T-helper 17 cell (primary cell): ENCODE results near the gene PRR9. TPM values are rescaled to one million over a fixed set of nuclear protein-coding genes. Genes with fewer than 3 reads are reported as not detected.
"Not testable (repeated sequence)": the region's sequence is repeated elsewhere in the genome, so short reads cannot be mapped to it uniquely, and the experiment has no call there.

Source experiments
- ATAC-seq: fragments of 150-1000 bp; cut with Tn5 transposase; 2 replicates; pipeline ENCODE4 v1.10.0; 2021; ENCODE audit warnings: mild to moderate bottlenecking, moderate library complexity
- DNase-seq, 3 donors: peaks; one replicate each; pipeline versions ENCODE4 v3.0.0 to v3.0.0-alpha.2; 2020 to 2021
- H3K9me3 ChIP-seq: one replicate; pipeline ENCODE4 v1.7.0; 2013; ENCODE audit warnings: low read length, mild to moderate bottlenecking; ENCODE audit not compliant: control insufficient read depth, poor library complexity, severe bottlenecking
- H3K27ac Mint-ChIP-seq: one replicate; pipeline ENCODE4 v1.8.0; 2022; ENCODE audit warnings: mild to moderate bottlenecking, moderate library complexity, mixed read lengths
- H3K27me3 Mint-ChIP-seq: one replicate; pipeline ENCODE4 v1.8.0; 2022; ENCODE audit warnings: mixed read lengths
- H3K36me3 Mint-ChIP-seq: one replicate; pipeline ENCODE4 v1.8.0; 2022; ENCODE audit warnings: low read depth, mixed read lengths
- H3K4me1 Mint-ChIP-seq: one replicate; pipeline ENCODE4 v1.8.0; 2022; ENCODE audit warnings: mild to moderate bottlenecking, mixed read lengths
- H3K4me3 Mint-ChIP-seq: one replicate; pipeline ENCODE4 v1.8.0; 2022; ENCODE audit warnings: mild to moderate bottlenecking, moderate library complexity, mixed read lengths
- total RNA-seq, 4 donors: library from RNA in 2 of 4; stranded (reverse) in 2 of 4; gene quantifications; one replicate each; pipeline ENCODE4 v1.2.3 and lab custom pipeline; 2022 to 2026

PRR9 gene
- total RNA-seq, 2 donors from 2014 or later = not detected

DNA sequence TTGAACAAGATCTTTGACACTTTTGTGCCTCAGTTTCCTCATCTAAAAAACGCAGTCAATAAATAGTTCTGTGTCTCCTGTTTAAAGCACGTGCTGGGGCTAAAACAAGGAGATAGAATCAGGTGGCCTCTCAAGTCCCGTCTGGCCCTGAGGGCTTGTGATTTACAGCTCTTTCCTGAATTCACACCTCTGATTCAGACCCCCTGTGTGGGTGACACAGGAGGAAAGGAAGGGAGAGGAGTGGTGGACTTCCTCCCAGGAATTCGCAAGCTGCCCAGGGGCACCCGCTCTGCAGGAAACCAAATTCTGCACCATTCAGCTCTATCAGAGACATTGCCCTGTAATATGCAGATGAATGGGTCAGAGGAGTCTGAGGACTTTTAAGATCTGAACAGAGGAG, 5.2 kb upstream of the PRR9 start:
- Mint-ChIP-seq H3K4me3 (no peak overlapping the region), H3K27me3 (peaks cover 43% of the 10 kb centered on the region)

DNA sequence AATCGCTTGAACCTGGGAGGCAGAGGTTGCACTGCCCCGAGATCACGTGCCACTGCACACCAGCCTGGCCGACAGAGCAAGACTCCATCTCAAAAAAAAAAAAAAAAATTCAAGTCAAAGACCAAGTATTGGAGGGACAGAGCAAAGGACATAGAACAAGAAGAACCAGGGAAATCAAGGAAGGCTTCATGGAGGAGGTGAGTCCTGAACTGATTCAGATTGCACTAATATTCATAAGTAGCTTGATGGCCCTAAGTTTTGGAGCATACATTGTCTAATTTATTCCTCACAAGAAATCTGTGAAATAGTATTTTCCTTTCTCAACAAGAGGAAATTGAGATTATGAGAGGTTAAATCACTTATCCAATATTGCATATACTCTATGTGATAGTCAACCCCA, 3.9 kb upstream of the PRR9 start:
- Mint-ChIP-seq H3K27me3 (peaks cover 45% of the 10 kb centered on the region), H3K4me3 (no peak overlapping the region), H3K4me1 (peaks cover 7% of the 10 kb centered on the region), H3K27ac (no peak overlapping the region), H3K36me3 (peaks cover 3% of the 10 kb centered on the region)
- no peaks in the 10 kb centered on the region for H3K9me3 ChIP-seq
- no peak for ATAC-seq
- DNase-seq = no peak

More for the DNA sequence above, 5.2 kb upstream of the PRR9 start:
- ATAC-seq (no peak), DNase-seq (no peak)
- Mint-ChIP-seq H3K36me3 (peaks cover 3% of the 10 kb centered on the region), H3K27ac (no peak overlapping the region), H3K4me1 (peaks cover 6% of the 10 kb centered on the region)
- no peaks in the 10 kb centered on the region for H3K9me3 ChIP-seq

DNA sequence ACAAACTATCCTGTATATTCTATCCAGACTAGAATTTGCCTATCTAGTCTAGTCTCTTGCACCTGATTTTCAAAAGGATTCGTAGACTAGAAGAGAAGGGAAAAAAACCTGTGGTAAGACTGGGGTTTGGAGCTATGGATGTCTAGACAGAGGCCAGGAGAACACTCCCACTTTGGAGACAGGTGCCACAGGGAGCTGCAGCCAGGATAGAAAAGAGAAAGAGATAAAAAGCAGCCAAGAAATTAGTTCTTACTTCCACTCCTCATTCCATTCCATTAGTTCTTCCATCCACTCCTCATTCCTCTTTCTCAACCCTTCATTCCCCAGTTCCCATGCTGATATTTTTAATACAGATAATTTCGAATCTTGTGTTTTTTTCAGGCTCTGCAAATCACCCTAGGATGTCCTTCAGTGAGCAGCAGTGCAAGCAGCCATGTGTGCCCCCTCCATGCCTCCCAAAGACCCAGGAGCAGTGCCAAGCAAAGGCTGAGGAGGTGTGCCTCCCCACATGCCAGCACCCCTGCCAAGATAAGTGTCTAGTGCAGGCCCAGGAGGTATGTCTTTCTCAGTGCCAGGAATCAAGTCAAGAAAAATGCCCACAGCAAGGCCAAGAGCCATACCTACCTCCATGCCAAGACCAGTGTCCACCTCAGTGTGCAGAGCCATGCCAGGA, 496 bp downstream of the PRR9 start:
- DNase-seq (no peak), ATAC-seq (no peak)
- Mint-ChIP-seq H3K27ac (no peak overlapping the region), H3K36me3 (peaks cover under 1% of the 10 kb centered on the region), H3K4me1 (peaks cover 11% of the 10 kb centered on the region), H3K4me3 (no peak overlapping the region), H3K27me3 (peaks cover 38% of the 10 kb centered on the region)
- H3K9me3 ChIP-seq = no peaks in the 10 kb centered on the region

DNA sequence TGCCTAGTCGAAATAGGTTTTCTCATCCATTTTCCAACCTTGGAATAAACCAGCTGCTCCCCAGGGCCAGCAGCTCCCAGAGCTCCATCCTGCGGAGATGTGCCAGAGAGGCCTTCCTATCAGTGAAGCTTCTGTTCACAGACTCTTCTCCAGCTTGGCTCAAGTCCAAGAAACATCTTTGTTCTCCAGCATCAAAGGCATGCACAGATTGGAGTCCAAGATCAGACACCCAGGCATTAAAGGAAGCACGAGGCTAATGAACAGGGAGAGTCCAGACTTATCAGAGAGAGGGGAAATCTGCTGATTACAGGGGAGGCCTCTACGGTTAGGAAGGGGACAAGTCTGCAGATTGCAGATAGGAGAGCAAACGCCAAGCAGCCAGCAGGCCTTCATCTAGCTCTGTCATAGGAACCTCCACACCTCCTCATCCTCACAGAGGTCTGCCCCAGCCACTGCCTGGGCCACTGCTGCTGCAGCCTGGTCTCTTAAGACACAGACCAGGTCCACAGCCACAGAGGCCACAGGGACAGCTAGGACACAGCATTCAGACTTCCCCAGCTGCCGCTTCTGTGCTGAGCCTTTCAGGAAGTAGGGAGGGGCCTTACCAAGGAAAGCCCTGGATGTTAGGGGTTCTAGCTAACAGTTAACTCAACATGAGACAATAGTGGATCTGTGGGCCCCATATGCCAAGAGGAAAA, 3.4 kb downstream of the PRR9 start:
- no peaks in the 10 kb centered on the region for H3K9me3 ChIP-seq
- ATAC-seq (no peak), DNase-seq (no peak)
- Mint-ChIP-seq H3K36me3 (peaks cover 3% of the 10 kb centered on the region), H3K27ac (no peak overlapping the region), H3K4me3 (no peak overlapping the region), H3K4me1 (peaks cover 15% of the 10 kb centered on the region), H3K27me3 (peaks cover 38% of the 10 kb centered on the region)

DNA sequence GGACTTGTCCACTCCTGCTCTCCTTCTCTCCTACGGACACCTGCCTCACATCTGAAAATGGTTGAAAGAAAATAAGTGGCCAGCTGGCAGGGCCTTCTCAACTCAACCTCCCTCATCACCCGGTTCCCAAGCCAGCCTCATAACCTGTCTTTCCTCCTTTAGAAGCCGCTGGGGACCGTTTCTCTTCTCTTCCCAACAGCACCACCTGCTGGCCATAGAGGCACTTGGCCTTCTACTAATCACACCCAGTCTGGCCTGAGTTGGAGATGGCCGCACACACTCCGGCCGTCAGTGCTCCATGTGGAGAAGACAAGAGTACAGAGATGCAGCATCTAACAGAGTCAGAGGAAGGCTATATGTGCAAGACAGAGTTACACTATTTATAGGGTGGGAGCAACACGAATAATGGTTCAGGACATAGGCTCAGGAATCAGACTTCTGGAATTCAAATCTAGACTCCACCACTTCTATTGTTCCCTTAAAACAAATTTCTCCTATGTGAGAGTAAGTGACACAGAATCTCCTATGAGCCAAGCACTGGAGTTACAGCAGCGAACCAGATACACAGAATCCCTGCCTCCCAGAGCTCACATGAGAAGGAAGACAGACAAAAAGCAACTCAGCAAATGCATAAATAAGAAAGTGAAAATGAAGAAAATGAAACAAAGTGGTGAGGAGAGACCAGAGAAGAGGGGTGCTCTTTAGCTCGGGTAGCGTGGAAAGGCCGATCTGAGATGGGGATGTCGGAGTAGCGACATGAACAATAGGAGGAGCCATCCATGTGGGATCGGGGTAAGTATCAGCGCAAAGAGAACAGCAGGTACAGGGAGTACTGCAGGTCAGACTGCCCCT, 5.9 kb downstream of the PRR9 start:
- not testable (repeated sequence) for H3K4me1 Mint-ChIP-seq, H3K36me3 Mint-ChIP-seq, H3K27ac Mint-ChIP-seq, H3K9me3 ChIP-seq
- Mint-ChIP-seq H3K27me3 (peaks cover 33% of the 10 kb centered on the region), H3K4me3 (peak overlapping the region; percentile 69)
- DNase-seq (peak in 2 of 3 donors; percentile 19 to 40), ATAC-seq (peak; percentile 59)

DNA sequence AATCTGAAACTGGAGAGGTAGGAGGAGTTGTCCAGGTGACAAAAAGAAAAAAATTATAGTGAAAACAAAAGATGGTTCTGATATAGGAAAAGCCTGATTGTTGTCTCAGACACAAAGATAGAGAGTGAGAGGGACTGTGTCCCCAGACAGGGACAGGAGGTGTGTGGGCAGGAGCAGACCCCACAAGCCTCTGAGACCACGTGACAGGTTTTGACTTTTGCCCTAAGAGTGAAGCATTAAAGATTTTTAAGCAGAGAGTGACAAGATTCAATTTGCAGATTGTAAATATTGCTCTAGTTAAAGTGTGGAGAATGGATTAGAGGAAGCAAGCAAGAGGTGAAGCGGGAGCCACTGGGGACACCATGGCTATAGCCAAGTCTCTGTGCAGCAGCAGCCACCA, 10.4 kb downstream of the PRR9 start:
- no peak overlapping the region for H3K4me3 Mint-ChIP-seq
- peaks cover 17% of the 10 kb centered on the region for H3K27me3 Mint-ChIP-seq
- H3K36me3 Mint-ChIP-seq = peaks cover 11% of the 10 kb centered on the region
- H3K27ac Mint-ChIP-seq = no peak overlapping the region
- H3K4me1 Mint-ChIP-seq = peaks cover 7% of the 10 kb centered on the region
- no peaks in the 10 kb centered on the region for H3K9me3 ChIP-seq
- no peak for ATAC-seq
- DNase-seq = no peak

DNA sequence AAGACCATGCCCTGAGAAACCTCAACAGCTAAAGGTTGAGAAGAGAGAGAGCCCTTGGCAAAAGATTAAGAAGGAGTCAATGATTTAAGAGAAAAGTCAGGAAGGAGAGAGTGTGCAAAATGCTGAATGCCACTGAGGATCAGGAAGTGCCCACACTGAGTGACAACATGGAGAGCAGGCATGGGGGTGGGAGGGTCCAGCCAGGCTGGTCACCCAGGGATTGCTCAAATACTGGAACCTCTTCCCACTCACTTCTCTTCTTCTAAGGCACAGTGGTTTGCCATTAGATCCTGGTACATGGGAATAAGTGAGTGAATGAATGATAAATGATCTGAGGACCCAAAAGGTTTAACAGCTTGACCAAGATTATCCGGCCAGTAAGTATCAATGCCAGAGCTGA, 11.1 kb downstream of the PRR9 start:
- ATAC-seq (no peak), DNase-seq (no peak)
- peaks cover 3% of the 10 kb centered on the region for H3K4me1 Mint-ChIP-seq
- peaks cover 8% of the 10 kb centered on the region for H3K36me3 Mint-ChIP-seq
- no peaks in the 10 kb centered on the region for H3K9me3 ChIP-seq
- H3K27ac Mint-ChIP-seq = no peak overlapping the region
- peaks cover 16% of the 10 kb centered on the region for H3K27me3 Mint-ChIP-seq
- no peak overlapping the region for H3K4me3 Mint-ChIP-seq

DNA sequence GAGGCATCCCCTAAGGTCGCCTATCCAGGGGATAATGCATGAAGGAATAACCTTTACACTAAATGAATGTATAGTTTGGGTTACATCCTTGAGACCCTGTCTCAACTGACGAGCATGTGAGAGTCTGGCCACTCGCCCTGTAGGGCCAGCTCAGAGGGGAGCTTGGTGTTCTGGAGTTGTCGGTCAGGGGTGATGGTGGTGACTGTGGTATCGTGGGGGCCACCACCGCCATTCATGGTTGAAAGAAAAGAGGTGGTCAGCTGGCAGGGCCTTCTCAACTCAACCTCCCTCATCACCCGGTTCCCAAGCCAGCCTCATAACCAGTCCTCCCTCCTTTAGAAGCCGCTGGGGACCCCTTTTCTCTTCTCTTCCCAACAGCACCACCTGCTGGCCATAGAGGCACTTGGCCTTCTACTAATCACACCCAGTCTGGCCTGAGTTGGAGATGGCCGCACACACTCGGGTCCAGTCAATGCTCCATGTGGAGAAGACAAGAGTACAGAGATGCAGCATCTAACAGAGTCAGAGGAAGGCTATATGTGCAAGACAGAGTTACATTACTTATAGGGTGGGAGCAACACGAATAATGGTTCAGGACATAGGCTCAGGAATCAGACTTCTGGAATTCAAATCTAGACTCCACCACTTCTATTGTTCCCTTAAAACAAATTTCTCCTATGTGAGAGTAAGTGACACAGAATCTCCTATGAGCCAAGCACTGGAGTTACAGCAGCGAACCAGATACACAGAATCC, 11.9 kb downstream of the PRR9 start:
- H3K36me3 Mint-ChIP-seq, H3K4me1 Mint-ChIP-seq, H3K4me3 Mint-ChIP-seq, H3K9me3 ChIP-seq, H3K27ac Mint-ChIP-seq: not testable (repeated sequence)
- DNase-seq (peak in 1 of 3 donors; percentile 15), ATAC-seq (peak; percentile 45)
- peaks cover 11% of the 10 kb centered on the region for H3K27me3 Mint-ChIP-seq

DNA sequence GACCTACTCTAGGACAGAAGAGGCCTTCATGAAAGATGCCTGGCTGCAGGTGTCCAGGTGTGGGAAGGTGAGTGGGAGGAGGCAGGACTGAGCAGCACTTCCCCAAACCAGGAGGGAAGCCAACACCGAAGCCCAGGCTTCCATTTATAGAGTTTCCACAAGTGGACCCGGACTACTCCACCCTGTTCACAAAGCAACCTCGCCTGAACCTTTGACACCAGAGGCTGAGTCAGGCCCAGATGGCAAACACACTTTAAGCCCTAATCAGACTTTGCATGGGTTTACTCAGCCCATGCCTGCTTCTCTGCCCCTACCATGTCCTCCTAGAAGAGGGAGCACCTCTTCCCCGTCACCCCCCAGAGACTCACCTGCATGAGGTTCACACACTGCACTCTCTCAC, 14.0 kb downstream of the PRR9 start:
- Mint-ChIP-seq H3K27me3 (peaks cover 20% of the 10 kb centered on the region), H3K4me3 (no peak overlapping the region), H3K36me3 (peaks cover 8% of the 10 kb centered on the region), H3K27ac (no peak overlapping the region), H3K4me1 (peaks cover 3% of the 10 kb centered on the region)
- no peaks in the 10 kb centered on the region for H3K9me3 ChIP-seq
- ATAC-seq = no peak
- DNase-seq = no peak

DNA sequence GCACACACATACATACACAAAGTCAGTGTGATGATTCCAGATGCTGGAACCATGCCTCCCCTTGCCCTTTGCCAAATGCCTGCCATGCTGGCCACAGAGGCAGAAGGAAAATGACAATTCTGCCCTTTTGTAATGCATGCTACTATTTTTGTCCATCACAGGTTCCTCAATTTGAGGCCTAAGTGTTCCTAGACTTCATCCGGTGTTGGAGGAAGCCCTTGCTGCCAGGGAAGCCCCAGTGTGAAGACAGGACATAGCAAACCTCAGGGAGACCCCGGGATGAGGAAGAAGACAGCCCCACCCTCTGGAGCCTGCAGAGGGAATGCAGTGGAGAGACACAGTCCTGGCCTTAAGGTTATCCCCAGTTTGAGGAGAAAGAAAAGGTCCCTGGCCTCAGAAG, 14.4 kb downstream of the PRR9 start:
- no peak for DNase-seq
- no peak for ATAC-seq
- H3K9me3 ChIP-seq = no peaks in the 10 kb centered on the region
- Mint-ChIP-seq H3K27me3 (peaks cover 20% of the 10 kb centered on the region), H3K4me3 (no peak overlapping the region), H3K27ac (no peak overlapping the region), H3K4me1 (peaks cover 3% of the 10 kb centered on the region), H3K36me3 (peaks cover 8% of the 10 kb centered on the region)

DNA sequence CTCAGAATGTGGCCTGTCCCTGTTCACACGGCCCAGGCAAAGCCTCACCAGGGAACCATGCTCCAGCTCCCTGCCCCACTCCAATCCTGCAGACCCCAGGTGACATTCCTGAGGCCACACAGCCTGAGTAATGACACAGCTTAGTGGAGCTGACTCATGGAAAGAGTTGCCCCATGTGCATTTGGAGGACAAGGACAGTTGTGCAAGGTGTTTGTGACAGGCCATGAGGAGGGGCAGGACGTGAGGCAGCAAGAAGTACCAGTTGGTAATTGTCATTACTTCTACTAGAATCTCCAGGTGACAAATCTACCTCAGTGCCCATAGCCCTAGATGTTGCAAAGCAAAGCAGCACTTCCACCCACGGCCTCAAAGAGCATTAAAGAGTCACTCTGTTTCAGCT, 15.2 kb downstream of the PRR9 start:
- H3K9me3 ChIP-seq = no peaks in the 10 kb centered on the region
- Mint-ChIP-seq H3K27me3 (peaks cover 23% of the 10 kb centered on the region), H3K4me1 (peaks cover 3% of the 10 kb centered on the region), H3K36me3 (peaks cover 8% of the 10 kb centered on the region), H3K4me3 (no peak overlapping the region), H3K27ac (no peak overlapping the region)
- no peak for ATAC-seq
- DNase-seq = no peak

DNA sequence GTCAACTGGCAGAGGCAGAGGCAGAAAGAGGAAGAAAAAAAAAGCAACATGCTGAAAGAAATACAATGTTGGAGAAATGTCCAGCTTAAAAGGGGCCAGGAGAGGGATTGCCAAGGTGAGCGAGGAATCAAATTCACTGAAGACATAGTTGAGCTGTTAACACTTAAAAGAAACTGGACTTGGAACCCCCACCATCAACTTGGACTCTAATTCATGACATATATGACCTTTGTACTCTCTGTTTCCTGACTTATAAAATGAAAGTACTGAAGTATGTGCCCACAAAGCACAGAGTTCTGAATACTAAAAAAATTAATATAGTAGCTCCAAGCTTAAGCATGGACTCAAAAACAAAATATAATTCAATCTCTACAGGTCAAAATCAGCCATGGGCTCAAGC, 16.1 kb downstream of the PRR9 start:
- ATAC-seq = no peak

DNA sequence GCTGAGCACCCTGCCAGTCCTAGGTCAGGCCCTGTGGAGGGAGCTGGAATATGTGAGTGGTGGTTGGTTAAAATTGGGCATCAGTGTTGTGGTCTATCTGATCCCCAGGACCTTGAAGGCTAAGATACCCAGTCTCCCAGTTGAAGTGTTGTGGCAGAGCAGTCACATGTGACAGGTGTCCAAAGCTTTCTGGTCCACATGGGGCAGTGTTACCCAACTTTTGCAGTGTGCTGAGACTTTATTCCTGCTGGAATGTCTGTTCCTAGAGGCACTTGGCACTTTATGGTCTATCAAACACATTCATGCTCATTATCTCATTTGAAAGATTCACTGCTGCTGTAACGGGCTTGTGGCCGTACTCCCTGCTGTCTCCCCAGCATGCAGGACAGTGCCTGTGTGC, 21.1 kb downstream of the PRR9 start:
- no peaks in the 10 kb centered on the region for H3K36me3 Mint-ChIP-seq
- H3K9me3 ChIP-seq = no peaks in the 10 kb centered on the region
- no peaks in the 10 kb centered on the region for H3K4me1 Mint-ChIP-seq
- ATAC-seq (no peak), DNase-seq (no peak)
- H3K4me3 Mint-ChIP-seq = no peak overlapping the region
- H3K27ac Mint-ChIP-seq = no peak overlapping the region
- peaks cover 40% of the 10 kb centered on the region for H3K27me3 Mint-ChIP-seq

More for the DNA sequence above, 16.1 kb downstream of the PRR9 start:
- Mint-ChIP-seq H3K4me3 (no peak overlapping the region), H3K36me3 (peaks cover 8% of the 10 kb centered on the region), H3K4me1 (peaks cover 3% of the 10 kb centered on the region), H3K27ac (no peak overlapping the region), H3K27me3 (peaks cover 27% of the 10 kb centered on the region)
- DNase-seq = no peak
- H3K9me3 ChIP-seq = no peaks in the 10 kb centered on the region
